HG02840 (cell line): ENCODE results near the gene CEP112.
"Not testable (repeated sequence)": the region's sequence is repeated elsewhere in the genome, so short reads cannot be mapped to it uniquely, and the experiment has no call there.

ENCODE experiments used
- ATAC-seq: cut with Tn5 transposase; IDR thresholded peaks from one replicate; pipeline ENCODE4 v1.9.1; 2021; ENCODE audit warnings: mild to moderate bottlenecking, moderate library complexity, moderate number of reproducible peaks; ENCODE audit not compliant: unreplicated experiment, low FRiP score

Gene CEP112

DNA sequence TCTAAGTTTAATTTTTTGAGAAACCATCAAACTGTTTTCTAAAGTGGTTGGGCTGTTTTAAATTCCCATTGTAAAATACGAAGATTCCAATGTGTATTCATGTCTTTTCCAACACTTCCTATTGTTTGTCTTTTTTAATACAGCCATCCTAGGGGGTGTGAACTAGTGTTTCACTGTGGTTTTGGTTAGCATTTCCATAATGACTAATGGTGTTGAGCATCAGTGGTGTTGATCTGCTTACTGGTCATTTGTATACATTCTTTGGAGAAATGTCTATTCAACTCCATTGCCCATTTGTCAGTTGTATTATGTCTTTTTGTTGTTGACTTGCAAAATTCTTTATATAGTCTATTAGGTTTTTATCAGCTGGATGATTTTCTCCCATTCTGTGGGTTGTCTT, 391.3 kb downstream of the CEP112 start:
- no peak for ATAC-seq

DNA sequence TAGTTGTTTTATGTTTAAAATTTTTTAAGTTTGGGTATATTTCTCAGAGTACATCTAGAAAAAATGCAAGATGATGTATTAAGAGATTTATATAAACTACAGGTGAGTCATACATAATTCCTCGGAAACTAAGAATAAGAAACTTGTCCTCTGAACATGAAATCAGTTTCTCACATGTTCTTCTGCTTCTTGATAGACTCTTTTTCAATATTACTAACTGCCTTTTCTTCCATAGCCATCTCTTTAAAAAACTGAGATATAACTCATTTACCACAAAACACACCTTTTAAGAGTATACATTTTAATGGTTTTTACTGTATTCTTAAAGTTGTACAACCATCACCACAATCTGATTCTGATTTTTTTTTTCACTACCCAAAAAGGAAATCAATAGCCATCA, 392.1 kb downstream of the CEP112 start:
- ATAC-seq: no peak

DNA sequence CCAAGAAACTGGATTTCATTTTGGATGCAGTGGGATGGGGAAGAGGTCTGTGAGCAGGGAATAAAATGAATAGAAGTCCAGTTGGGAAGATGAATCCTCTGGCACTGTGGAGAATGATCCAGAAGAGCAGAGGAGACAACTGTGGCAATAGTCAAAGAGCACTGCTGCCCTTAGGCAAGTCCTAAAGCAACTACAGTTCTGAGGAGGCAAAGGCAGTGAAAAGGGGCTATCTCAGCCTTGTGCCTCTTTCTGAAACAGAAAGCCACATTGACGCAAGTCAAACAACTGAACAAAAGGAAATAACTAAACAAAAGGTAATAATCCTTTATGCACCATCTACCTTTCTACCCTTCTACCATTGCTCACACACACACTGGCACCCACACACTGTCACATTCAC, 392.5 kb downstream of the CEP112 start:
- no peak for ATAC-seq

DNA sequence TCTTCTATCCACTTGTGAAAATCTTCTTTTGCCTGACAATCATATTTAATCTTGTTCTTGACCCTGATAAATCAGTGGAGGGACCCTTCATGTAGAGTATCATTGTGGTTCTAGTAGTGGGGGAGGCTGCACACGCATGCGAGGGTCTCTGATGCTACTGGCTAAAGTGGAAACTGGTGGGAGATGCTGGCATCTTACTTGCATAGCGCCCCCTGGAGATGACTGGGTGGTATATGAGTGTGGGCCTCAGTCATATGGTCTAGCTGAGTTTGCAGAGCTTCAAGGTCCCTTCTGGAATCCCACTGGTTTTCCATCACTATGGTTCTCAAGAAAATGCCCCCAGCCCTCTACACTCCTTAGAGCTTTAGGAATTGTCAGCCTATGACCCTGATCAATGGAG, 394.1 kb downstream of the CEP112 start:
- no peak for ATAC-seq

DNA sequence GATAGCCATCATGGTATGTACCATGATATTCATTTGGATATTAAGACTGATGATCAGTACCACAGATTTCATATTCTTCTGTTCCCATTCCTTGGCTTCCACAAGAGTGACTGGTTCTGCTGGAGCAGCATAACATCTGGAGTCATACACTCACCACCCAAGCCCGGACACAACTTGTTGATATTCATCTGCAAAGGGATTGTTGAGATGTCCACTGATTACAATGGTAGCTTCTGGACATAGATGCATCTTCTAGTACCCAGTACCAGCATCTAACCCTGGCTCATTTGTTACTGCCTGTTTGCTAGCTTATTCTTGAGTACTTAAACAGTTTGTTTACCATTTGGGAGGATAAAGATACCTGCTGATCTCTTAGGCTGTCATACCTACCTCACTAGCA, 394.8 kb downstream of the CEP112 start:
- no peak for ATAC-seq

DNA sequence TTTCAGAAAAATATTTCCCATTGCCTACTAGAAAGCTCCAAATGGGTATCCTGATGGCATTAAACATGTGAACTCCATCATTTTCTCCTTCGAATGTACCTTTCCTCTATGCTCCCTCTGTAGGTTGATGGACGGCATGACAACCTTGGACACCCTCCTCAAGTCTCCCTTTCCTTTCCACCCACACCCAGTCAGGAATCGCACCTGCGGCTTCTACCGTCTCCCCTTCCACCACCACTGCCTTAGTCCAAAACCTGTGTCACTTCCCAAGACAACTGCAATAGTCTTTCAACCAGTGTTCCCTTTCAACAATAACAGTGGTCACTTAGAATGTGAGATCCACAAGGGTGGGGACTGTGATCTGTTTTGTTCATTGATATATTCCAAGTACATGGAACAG, 397.4 kb downstream of the CEP112 start:
- ATAC-seq: no peak

DNA sequence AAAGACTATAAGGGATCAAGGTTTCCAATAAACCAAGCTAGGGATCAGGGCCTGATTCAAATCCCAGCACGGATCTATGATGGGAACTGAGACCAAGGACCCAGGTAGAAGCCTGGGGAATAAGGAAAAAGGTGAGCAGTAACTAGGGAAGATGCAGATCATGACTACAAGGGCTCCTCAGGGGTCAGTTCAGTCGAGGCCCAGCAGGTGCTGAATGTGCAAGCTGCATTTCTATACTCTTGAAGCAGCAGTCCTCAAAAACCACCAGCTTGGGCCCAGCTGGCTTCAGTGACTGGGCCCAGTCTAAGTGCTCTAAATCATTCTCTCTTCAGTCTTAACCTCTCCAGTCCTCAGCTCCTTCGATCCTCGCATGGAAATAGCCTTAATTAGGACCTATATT, 401.7 kb downstream of the CEP112 start:
- no peak for ATAC-seq

DNA sequence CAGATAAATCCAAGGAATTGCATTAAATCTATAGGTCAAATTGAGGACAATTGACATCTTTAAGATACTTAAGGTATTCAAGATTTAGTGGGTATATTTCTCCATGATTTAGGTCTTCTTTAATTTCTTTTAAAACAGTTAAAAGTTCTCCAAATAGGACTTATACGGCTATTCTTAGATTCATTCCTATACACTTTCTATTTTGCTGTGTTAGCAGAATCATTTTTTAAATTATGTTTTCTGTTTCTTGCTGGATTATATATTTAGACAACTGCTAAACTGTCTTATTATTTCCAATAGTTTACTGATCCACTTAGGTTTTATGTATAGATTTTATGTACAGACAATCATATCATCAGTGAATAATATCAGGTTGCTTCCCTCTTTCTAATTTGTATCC, 404.4 kb downstream of the CEP112 start:
- no peak for ATAC-seq

DNA sequence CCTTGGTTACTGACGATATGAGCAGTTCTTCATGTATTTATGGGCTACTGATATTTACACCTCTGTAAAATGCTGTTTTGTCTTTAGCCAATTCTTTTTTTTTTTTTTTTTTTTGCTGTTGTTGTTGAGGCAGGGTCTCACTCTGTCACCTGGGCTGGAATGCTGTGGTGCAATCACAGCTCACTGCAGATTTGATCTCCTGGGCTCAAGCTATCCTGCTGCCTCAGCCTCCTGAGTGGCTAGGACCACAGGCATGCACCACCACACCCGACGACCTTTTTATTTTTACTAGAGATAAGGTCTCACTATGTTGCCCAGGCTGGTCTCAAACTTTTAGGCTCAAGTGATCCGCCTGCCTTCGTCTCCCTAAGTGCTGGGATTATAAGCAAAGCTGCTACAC, 405.5 kb downstream of the CEP112 start:
- no peak for ATAC-seq

DNA sequence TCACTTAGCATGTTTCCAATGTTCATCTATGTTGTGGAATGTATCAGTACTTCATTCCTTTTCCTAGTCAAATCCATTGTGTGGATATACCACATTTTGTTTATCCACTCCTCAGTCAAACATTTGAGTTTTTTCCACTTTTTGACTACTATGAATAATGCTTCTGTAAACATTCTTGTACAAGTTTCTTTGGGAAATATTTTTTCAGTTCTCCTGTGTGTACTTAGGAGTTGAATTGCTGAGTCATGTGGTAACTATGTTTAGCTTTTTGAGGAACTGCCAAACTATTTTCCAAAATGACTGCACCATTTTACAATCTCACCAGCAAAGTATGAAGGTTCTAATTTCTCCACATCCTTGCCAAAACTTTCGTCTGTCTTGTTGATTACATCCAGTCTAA, 406.8 kb downstream of the CEP112 start:
- ATAC-seq: no peak

DNA sequence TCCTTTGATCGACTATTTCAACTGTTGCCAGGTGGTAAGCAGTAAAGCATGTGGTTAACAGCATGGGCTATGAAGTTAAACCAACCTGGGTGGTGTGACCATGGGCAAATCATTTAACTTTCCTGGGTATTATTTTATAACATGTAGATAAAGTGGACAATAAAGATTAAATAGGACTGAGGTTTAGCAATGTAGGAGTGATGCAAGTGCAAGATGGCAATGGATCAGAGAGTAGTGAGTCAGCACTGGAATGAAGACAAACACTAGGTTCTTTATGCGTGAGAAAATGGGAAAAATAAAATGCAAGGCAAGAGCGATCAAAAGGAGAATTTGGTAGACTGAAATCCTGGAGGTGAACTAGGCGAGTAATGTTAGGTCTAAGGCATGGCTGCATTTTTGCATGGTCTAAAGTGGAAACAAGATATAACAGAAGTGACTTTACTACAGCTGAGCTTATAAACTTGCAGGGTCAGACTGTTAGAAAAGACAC, 408.0 kb downstream of the CEP112 start:
- ATAC-seq: no peak

DNA sequence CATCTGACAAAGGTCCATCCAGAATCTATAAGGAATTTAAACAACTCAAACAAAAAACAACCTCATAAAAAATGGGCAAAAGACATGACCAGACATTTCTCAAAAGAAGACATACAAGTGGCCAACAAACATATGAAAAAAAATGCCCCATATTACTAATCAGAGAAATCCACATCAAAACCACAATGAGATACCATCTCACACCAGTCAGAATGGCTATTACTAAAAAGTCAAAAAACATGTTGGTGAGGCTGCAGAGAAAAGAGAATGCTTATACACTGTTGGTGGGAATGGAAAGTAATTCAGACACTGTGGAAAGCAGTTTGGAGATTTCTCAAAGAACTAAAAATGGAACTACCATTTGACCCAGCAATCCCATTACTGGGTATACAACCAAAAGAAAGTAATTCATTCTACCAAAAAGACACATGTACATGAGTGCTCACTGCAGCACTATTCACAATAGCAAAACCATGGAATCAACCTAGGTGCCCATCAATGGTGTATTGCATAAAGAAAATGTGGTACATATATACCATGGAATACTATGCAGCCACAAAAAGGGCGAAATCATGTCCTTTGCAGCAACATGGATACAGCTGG, 409.7 kb downstream of the CEP112 start:
- not testable (repeated sequence) for ATAC-seq

DNA sequence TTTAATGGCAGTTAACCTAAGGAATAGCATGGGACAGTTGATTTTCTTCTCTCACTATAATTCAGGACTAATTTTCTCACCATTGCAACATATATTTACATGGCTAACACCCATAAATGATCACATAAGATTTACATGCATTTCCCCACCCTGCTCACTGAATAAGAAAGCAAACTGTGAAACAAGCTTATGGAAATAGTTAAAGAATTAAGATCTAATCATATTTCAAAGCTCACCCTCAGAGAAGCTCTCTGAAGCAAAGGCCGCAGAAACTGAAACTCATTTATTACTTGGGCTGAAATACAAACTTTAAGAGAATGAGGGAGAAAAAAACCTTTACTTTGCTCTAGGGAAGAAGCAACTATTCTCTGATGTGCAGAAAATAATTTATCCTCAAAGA, 411.8 kb downstream of the CEP112 start:
- ATAC-seq: no peak

DNA sequence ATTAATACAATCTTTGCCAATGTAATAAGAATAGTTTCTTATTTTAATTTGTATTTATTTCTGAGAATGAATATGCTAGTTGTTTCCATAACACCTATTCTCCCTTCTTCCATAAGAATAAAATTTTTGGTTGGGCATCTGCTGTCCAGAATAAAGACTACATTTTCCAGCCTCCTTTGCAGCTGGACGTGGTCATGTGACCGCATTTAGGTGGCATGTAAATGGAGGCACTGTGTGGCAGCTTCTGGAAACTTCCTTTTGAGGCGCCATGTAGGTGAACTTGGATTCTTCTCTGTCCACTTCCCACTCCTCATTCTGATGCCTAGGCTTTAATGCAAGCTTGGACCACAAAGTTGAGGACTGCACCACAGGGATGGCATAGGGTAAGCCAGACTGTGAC, 415.0 kb downstream of the CEP112 start:
- ATAC-seq: no peak

DNA sequence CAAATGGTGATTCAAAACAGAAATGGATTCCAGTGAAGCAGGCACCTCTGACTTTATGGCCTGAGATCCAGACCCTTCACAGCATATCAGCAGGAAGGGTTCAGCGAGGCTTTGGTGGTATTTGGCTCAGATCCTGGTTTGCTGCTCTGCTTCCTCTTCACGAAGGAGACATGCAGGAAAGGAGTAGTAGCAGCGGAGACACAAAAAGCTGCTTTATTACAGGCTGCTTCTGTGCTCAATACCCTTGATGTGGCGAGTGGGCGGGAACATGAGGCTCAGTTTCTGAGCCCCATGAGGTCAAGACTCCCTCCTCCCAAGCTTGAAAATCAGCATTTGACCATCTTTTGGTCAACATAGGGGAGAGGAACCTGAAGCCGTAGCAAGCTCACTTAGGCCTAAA, 417.1 kb downstream of the CEP112 start:
- no peak for ATAC-seq

DNA sequence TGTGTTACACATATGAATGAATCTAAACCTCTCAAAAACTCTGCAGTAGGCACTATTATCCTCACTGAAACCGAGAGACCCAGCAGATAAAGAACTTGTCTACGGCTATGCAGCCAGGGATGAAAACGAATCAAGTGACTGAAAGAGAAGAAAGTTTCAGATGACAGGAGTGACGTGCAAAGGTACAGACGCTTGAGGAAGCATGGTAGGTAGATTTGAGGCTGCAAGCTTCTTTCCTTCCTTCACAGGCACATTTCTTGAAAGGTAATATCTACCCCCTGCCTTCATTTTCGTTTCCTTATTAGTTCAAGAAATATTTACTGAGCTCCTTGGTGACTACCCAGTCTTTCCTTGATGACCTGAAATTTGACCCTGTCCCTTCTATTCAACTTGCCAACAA, 418.9 kb downstream of the CEP112 start:
- ATAC-seq: no peak

DNA sequence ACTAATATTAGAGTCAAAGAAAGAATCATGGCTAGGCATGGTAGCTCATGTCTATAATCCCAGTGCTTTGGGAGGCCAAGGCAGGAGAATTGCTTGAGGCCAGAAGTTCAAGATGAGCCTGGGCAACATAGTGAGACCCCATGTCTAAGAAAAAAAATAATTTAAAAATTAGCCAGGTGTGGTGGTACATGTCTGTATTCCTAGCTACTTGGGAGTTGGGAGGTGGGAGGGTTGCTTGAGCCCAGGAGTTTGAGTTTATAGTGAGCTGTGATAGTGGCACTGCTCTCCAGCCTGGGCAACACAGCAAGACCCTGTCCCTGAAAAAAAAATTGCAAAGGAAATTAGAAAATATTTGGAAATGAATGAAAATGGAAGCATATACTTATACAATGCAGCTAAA, 420.2 kb downstream of the CEP112 start:
- ATAC-seq: no peak

DNA sequence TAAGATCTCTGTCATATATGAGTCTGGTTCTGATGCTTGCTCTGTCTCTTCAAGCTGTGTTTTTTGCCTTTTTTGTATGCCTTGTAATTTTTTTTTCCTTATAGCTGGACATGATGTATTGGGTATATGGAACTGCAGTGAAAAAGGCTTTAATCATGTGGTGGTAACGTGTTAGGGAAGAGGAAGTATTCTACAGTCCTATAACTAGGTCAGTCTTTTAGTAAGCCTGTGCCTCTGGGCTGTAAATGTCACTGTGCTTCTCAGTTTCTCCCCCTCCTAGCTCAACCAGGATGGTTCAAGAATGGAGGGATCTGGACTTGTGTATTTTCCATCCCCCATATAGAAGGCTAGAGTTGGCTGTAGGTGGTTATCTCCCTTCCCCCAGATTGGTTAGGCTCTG, 428.1 kb downstream of the CEP112 start:
- no peak for ATAC-seq

DNA sequence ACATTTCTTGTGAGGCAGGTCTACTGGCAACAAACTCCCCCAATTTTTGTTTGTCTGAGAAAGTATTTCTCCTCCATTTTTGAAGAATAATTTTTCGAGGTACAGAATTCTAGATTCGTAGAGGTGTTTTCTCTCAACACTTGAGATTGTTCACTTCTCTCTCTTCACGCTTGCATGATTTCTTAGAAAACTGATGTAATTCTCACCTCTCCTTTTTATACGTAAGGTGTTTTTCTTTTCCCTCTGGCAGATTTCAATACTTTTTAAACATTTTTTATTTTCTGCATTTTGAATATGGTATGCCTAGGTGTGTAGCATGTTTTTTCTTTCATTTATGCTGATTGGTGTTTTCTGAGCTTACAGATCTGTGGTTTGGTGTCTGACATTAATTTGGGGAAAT, 429.0 kb downstream of the CEP112 start:
- ATAC-seq: no peak

DNA sequence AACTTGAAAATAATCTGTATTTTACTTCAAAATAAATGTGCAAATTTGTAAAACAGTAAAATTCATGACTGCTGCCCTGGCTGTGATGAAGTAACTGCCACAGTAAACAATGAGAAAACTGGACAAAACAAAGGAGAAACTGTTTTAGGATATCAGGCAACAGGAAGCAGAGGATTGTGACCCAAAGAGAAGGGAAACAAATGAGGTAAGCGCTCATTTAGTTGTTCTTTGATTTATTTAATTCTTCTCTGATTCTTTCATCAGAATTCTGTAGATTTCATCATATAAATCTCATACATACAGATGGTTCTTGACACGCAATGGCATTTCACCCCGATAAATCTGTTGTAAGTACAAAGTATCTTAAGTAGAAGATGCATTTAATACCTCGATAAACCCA, 432.4 kb downstream of the CEP112 start:
- no peak for ATAC-seq

DNA sequence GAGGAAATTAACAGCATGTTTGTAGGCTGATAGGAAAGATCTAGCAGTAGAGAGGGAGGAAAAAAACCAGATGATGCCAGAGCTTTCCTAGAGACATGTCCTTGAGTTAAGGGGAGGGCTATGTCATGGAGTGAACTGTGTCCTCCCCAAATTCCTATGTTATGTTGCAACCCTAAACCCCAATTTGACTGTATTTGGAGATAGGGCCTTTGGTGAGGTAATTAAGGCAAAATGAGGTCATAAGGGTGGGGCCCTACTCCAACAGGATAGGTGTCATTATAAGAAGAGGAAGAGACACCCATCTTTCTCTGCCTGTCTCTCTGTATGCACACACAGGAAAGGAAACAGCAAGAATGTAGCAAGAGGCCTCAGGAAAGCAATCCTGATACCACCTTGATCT, 435.2 kb downstream of the CEP112 start:
- ATAC-seq: no peak

DNA sequence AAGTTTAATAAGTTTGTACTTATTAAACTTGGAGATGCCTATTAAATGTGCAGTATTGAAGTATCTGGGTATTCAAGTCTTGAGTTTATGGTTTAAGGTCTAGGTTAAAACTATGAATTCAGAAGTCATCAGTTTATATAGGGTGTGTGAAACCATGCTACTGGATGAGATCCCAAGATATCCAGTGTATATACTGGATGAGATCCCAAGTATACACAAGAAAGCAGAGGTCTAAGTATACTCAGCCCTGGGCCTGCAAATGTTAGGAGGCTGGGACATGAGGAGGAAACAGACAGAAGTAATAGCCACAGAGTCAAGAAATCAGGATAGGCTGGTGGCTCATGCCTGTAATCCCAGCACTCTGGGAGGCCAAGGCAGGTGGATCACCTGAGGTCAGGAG, 436.1 kb downstream of the CEP112 start:
- ATAC-seq: no peak

DNA sequence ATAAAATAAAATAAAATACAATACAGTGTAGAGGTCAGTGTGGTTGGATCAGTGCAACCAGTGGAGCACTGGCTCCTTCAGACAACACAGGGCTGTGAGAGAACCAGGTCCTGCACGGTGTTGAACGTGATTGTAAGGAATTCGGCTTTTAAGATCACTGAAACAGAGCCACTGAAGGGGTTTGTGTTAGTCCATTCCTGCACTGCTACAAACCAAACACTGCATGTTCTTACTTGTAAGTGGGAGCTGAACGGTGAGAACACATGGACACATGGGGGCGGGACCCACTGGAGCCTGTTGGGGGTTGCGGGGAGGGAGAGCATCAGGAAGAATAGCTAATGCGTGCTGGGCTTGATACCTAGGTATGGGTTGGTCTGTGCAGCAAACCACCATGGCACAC, 437.3 kb downstream of the CEP112 start:
- ATAC-seq: no peak
